H1 (cell line): ENCODE results near the gene GLT8D1. TPM values are rescaled to one million over a fixed set of nuclear protein-coding genes. Genes with fewer than 3 reads are reported as not detected.

Experiments used
- CTCF ChIA-PET: fragments of 300-600 bp; sonication (Branson Sonifier 250); formaldehyde crosslinking; loops from one replicate; lab custom pipeline; 2021; ENCODE audit not compliant: partially characterized antibody; lab: Charles Lee
- POLR2A ChIA-PET: fragments of 300-600 bp; sonication (Branson Sonifier 250); formaldehyde crosslinking; loops from one replicate; lab custom pipeline; 2021; ENCODE audit warnings: inconsistent platforms; ENCODE audit not compliant: partially characterized antibody; lab: Charles Lee
- DNase-seq, 2 experiments: peaks; one replicate each; pipeline versions ENCODE4 v3.0.0 to v3.0.0-alpha.2; 2010 to 2022; ENCODE audit warnings: low spot score in 2 of 2, low read depth in 1 of 2, mixed read lengths in 1 of 2
- FAIRE-seq: peaks from 2 replicates; lab custom pipeline; 2011; peaks lifted over from hg19 to GRCh38; lab: Jason Lieb, UNC
- H2AFZ ChIP-seq: 2 replicates; pipeline ENCODE4 v1.8.1; 2012; ENCODE audit warnings: low read length, inconsistent platforms
- H2AK5ac ChIP-seq: 2 replicates; pipeline ENCODE4 v1.6.1; 2013; ENCODE audit warnings: low read depth, low read length
- H2BK120ac ChIP-seq: replicated peaks from 2 replicates; pipeline ENCODE3; 2013; ENCODE audit warnings: low read depth, low read length, inconsistent platforms
- H2BK12ac ChIP-seq: 2 replicates; pipeline ENCODE4 v1.6.1; 2013; ENCODE audit warnings: low read depth, low read length
- H2BK15ac ChIP-seq: 2 replicates; pipeline ENCODE4 v1.6.1; 2013; ENCODE audit warnings: low read length
- H2BK20ac ChIP-seq: 2 replicates; pipeline ENCODE4 v1.6.1; 2013; ENCODE audit warnings: low read length
- H2BK5ac ChIP-seq: 2 replicates; pipeline ENCODE4 v1.6.1; 2013; ENCODE audit warnings: low read depth, low read length
- H3K14ac ChIP-seq: 2 replicates; pipeline ENCODE4 v1.6.1; 2013; ENCODE audit warnings: inconsistent platforms; ENCODE audit not compliant: insufficient read length
- H3K18ac ChIP-seq: 2 replicates; pipeline ENCODE4 v1.6.1; 2013; ENCODE audit warnings: low read length; ENCODE audit errors: extremely low read depth
- H3K23ac ChIP-seq: 2 replicates; pipeline ENCODE4 v1.6.1; 2013; ENCODE audit warnings: inconsistent platforms; ENCODE audit not compliant: insufficient read length
- H3K23me2 ChIP-seq: 2 replicates; pipeline ENCODE4 v1.6.1; 2013; ENCODE audit warnings: low read depth, low read length
- H3K27ac ChIP-seq: 2 replicates; pipeline ENCODE4 v1.6.1; 2011; ENCODE audit warnings: low read depth, low read length, inconsistent platforms
- H3K27me3 ChIP-seq, 4 experiments: replicated peaks in 1 of 4; 1 replicate in 1 of 4; 2 replicates in 3 of 4; pipeline versions ENCODE4 v1.6.1 to v1.8.1; 2011 to 2013; ENCODE audit warnings: low read length in 3 of 4, mild to moderate bottlenecking in 3 of 4, inconsistent platforms in 2 of 4, mixed read lengths in 2 of 4, moderate library complexity in 1 of 4; ENCODE audit not compliant: control insufficient read depth in 3 of 4, insufficient read depth in 3 of 4; ENCODE audit errors: extremely low read depth in 1 of 4
- H3K36me3 ChIP-seq, 4 experiments: 2 replicates each; pipeline versions ENCODE4 v1.6.1 to v1.8.1; 2011 to 2013; ENCODE audit warnings: mild to moderate bottlenecking in 4 of 4, low read length in 3 of 4, moderate library complexity in 2 of 4, control low read depth in 1 of 4, inconsistent platforms in 1 of 4; ENCODE audit not compliant: insufficient read depth in 4 of 4, control insufficient read depth in 2 of 4
- H3K4ac ChIP-seq: replicated peaks from 2 replicates; pipeline ENCODE3; 2013; ENCODE audit warnings: low read length, low read depth, mixed read lengths, inconsistent platforms; ENCODE audit not compliant: insufficient read length
- H3K4me1 ChIP-seq, 4 experiments: replicated peaks in 1 of 4; 1 replicate in 1 of 4; 2 replicates in 3 of 4; pipeline versions ENCODE4 v1.6.1 to v1.8.1; 2011 to 2013; ENCODE audit warnings: low read length in 3 of 4, inconsistent platforms in 2 of 4, mixed read lengths in 1 of 4; ENCODE audit not compliant: insufficient read depth in 4 of 4, control insufficient read depth in 3 of 4
- H3K4me2 ChIP-seq, 2 experiments: 2 replicates each; pipeline versions ENCODE4 v1.6.1 to v1.8.1; 2011 to 2013; ENCODE audit warnings: low read depth in 2 of 2, low read length in 2 of 2, control low read depth in 1 of 2, inconsistent platforms in 1 of 2, mild to moderate bottlenecking in 1 of 2; ENCODE audit not compliant: insufficient read depth in 1 of 2
- H3K4me3 ChIP-seq, 4 experiments: fragments of 200-600, 300-600 bp in 1 of 4; sonication (generic), shearing (Covaris generic), sonication (Bioruptor Twin) in 1 of 4; 2 replicates each; pipeline versions ENCODE4 v1.5.1 to v1.8.1; 2011 to 2016; ENCODE audit warnings: low read length in 4 of 4, low read depth in 3 of 4, control low read depth in 2 of 4, inconsistent platforms in 2 of 4, mild to moderate bottlenecking in 2 of 4, mixed read lengths in 1 of 4, moderate library complexity in 1 of 4; ENCODE audit not compliant: insufficient read depth in 2 of 4; ENCODE audit errors: extremely low read depth in 1 of 4
- H3K56ac ChIP-seq: replicated peaks from 2 replicates; pipeline ENCODE3; 2013; ENCODE audit warnings: low read depth, mild to moderate bottlenecking, mixed read lengths, low read length, inconsistent platforms; ENCODE audit not compliant: insufficient read length
- H3K79me1 ChIP-seq: 2 replicates; pipeline ENCODE4 v1.6.1; 2013; ENCODE audit warnings: low read depth, low read length, control low read depth
- H3K79me2 ChIP-seq, 2 experiments: 2 replicates each; pipeline versions ENCODE4 v1.6.1 to v1.8.1; 2012 to 2013; ENCODE audit warnings: low read length in 2 of 2, mild to moderate bottlenecking in 2 of 2, inconsistent platforms in 1 of 2; ENCODE audit not compliant: insufficient read depth in 2 of 2, control insufficient read depth in 1 of 2
- H3K9ac ChIP-seq, 4 experiments: replicated peaks in 1 of 4; 1 replicate in 1 of 4; 2 replicates in 3 of 4; pipeline versions ENCODE4 v1.6.1 to v1.8.1; 2011 to 2013; ENCODE audit warnings: low read depth in 3 of 4, low read length in 3 of 4, control low read depth in 2 of 4, mild to moderate bottlenecking in 2 of 4, moderate library complexity in 2 of 4, inconsistent platforms in 1 of 4; ENCODE audit errors: extremely low read depth in 1 of 4
- H3K9me3 ChIP-seq, 2 experiments: 2 replicates each; pipeline versions ENCODE4 v1.6.1 to v1.8.1; 2012 to 2013; ENCODE audit warnings: mild to moderate bottlenecking in 2 of 2, moderate library complexity in 2 of 2, control low read depth in 1 of 2, inconsistent platforms in 1 of 2, low read depth in 1 of 2, low read length in 1 of 2, mixed read lengths in 1 of 2; ENCODE audit not compliant: insufficient read depth in 2 of 2
- H4K20me1 ChIP-seq, 2 experiments: replicated peaks in 1 of 2; 2 replicates each; pipeline versions ENCODE3 to v1.8.1; 2011 to 2013; ENCODE audit warnings: inconsistent platforms in 2 of 2, low read length in 2 of 2, mild to moderate bottlenecking in 1 of 2; ENCODE audit not compliant: insufficient read depth in 2 of 2, control insufficient read depth in 1 of 2
- H4K5ac ChIP-seq: 2 replicates; pipeline ENCODE4 v1.6.1; 2013; ENCODE audit warnings: low read length, low read depth, mixed read lengths, inconsistent platforms; ENCODE audit not compliant: insufficient read length
- H4K8ac ChIP-seq: 2 replicates; pipeline ENCODE4 v1.8.0; 2013; ENCODE audit warnings: mild to moderate bottlenecking, moderate library complexity, low read length, inconsistent platforms; ENCODE audit not compliant: insufficient read depth; ENCODE audit errors: extremely low read depth
- H4K91ac ChIP-seq: replicated peaks from 2 replicates; pipeline ENCODE3; 2013; ENCODE audit warnings: low read length, mixed read lengths, inconsistent platforms; ENCODE audit not compliant: insufficient read length
- SAP30 ChIP-seq: fragments of 300-600 bp; sonication (generic); IDR thresholded peaks from 2 replicates; pipeline ENCODE4 v1.7.1; 2012; ENCODE audit warnings: low read length, moderate library complexity, mild to moderate bottlenecking, inconsistent platforms; ENCODE audit not compliant: insufficient read depth, insufficient replicate concordance
- SUZ12 ChIP-seq: fragments of 200-600 bp; sonication (generic); IDR thresholded peaks from 2 replicates; pipeline ENCODE4 v1.6.1; 2012; ENCODE audit warnings: mild to moderate bottlenecking, inconsistent platforms, low read length, moderate library complexity, mixed read lengths
- TCF12 ChIP-seq: IDR thresholded peaks from 2 replicates; pipeline ENCODE4 v1.6.1; 2011; ENCODE audit warnings: low read depth, mild to moderate bottlenecking, low read length
- WGBS, 2 experiments: shearing (Covaris generic) in 1 of 2; methylation state at CpG; one replicate each; pipeline versions ENCODE4 v1.1.6 to v1.1.7; 2013 to 2015; ENCODE audit warnings: low lambda C conversion rate in 2 of 2, mixed read lengths in 2 of 2, inconsistent platforms in 1 of 2, low coverage in 1 of 2, missing lambda C conversion rate in 1 of 2; ENCODE audit not compliant: insufficient replicate concordance in 2 of 2, insufficient coverage in 1 of 2, insufficient read length in 1 of 2; ENCODE audit errors: extremely low coverage in 1 of 2, missing lambda C conversion rate in 1 of 2; 5-methylcytosine and 5-hydroxymethylcytosine counted together
- polyA plus RNA-seq, 7 experiments: library from polyadenylated mRNA; depleted of rRNA in 3 of 7; stranded (reverse) in 5 of 7; unstranded in 2 of 7; fragments of >200 nt in 5 of 7; fragments of 200-250 nt in 2 of 7; gene quantifications; 1 replicate in 5 of 7; 2 replicates in 1 of 7; 4 replicates in 1 of 7; pipeline versions ENCODE4 v1.2.1 to v1.2.3, GENCODE V29; 2011 to 2013; ENCODE audit warnings: missing spikeins in 2 of 7, mixed read lengths in 2 of 7
- total RNA-seq: library from RNA; stranded (reverse); fragmentation: NEBNext Ultra II Directional; extraction: Animal tissue kit (Norgen Biotek cat#: 25700); gene quantifications from 2 replicates; pipeline ENCODE4 v1.2.1, GENCODE V29; 2021
- TF ChIP-seq, protein P1 (sequence below): IDR thresholded peaks from 2 replicates; pipeline ENCODE4 v1.6.1; 2012; ENCODE audit warnings: low read length, inconsistent platforms

The GLT8D1 gene
- total and polyA plus RNA-seq, 2 of the 8 experiments (the other 6 are each of a cell fraction or from before 2014, with no cell fraction given), result 29.0 to 33.6 TPM

GRCh38 chr3:52660046-52660445, 45.5 kb downstream of the GLT8D1 start:
- H3K27me3 ChIP-seq, result no peaks in the 10 kb centered on the region
- no peak overlapping the region for H4K91ac ChIP-seq
- no peak for TF ChIP-seq SAP30
- TF ChIP-seq, protein P1, sequence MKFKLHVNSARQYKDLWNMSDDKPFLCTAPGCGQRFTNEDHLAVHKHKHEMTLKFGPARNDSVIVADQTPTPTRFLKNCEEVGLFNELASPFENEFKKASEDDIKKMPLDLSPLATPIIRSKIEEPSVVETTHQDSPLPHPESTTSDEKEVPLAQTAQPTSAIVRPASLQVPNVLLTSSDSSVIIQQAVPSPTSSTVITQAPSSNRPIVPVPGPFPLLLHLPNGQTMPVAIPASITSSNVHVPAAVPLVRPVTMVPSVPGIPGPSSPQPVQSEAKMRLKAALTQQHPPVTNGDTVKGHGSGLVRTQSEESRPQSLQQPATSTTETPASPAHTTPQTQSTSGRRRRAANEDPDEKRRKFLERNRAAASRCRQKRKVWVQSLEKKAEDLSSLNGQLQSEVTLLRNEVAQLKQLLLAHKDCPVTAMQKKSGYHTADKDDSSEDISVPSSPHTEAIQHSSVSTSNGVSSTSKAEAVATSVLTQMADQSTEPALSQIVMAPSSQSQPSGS, result no peak
- no peak for TF ChIP-seq TCF12
- no peak for TF ChIP-seq SUZ12
- TF ChIP-seq, all 59 proteins: peak for 0
- H2AK5ac ChIP-seq, result no peak overlapping the region
- H3K4me3 ChIP-seq, result no peak overlapping the region
- H3K14ac ChIP-seq, result no peak overlapping the region
- no peak overlapping the region for H2AFZ ChIP-seq
- no peak overlapping the region for H3K23ac ChIP-seq
- no peak overlapping the region for H3K9ac ChIP-seq
- H2BK120ac ChIP-seq, result no peak overlapping the region
- H4K20me1 ChIP-seq, result no peaks in the 10 kb centered on the region
- H2BK5ac ChIP-seq, result no peak overlapping the region
- H4K8ac ChIP-seq, result no peak overlapping the region
- no peak overlapping the region for H3K18ac ChIP-seq
- H3K4ac ChIP-seq, result no peak overlapping the region
- no peaks in the 10 kb centered on the region; the same call in 1 of the 2 replicates for H3K79me1 ChIP-seq
- peaks cover 0 to 2% (median 0%) of the 10 kb centered on the region in 4 experiments; a peak in 1 of 7 replicates for H3K4me1 ChIP-seq
- H3K27ac ChIP-seq, result no peak overlapping the region
- 67% methylated on average over 3 of the region's 3 CpGs; no CpG with 5 or more reads in 1 of the 2 experiments for WGBS, 2 experiments
- no peak overlapping the region for H3K56ac ChIP-seq
- H3K79me2 ChIP-seq, result no peaks in the 10 kb centered on the region
- H3K4me2 ChIP-seq, result no peak overlapping the region
- no peak overlapping the region for H2BK15ac ChIP-seq
- no peak overlapping the region for H2BK12ac ChIP-seq
- no peak overlapping the region for H2BK20ac ChIP-seq
- no peak for FAIRE-seq
- DNase-seq, result no peak
- H3K9me3 ChIP-seq, result no peaks in the 10 kb centered on the region
- H4K5ac ChIP-seq, result no peak overlapping the region
- CTCF ChIA-PET, result interaction anchor here (1.3 kb wide), 1 partner anchor 22 kb away, joined by 4 read pairs; no protein-coding TSS in a partner anchor
- POLR2A ChIA-PET, result interaction anchor here (1.5 kb wide), 1 partner anchor 26 kb away, joined by 3 read pairs; the partner anchor contains the start of gene GNL3
- H3K36me3 ChIP-seq, result peaks cover 14 to 40% (median 28%) of the 10 kb centered on the region in 4 experiments; a peak in 7 of 8 replicates
- no peaks in the 10 kb centered on the region for H3K23me2 ChIP-seq
